ENCODE data around the gene ARRDC1. TPM values are rescaled to one million over a fixed set of nuclear protein-coding genes. Genes with fewer than 3 reads are reported as not detected.

Gene ARRDC1
- total RNA-seq, 1 donor from 2014 or later, result 27.3 TPM

DNA sequence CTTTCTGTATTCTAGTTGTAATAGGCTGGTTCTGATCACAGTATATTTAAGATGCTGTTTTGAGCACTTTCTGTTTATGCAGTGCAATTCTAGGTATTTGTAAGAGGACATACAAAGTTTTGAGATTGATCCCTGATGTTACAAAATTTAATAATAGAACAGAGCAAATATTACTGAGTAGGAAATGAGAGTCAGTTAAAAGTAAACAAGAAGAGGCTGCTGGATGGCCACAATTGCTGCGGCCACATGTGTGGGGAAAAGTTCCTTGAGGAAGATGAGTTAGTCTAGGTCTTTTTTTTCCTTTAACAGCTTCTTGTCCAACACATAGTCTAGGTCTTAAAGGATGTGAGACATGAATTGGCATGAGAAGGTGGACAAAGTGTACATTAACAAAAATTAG, 24.6 kb downstream of the ARRDC1 start:
- DNase-seq (ENCODE audit: low spot score), result peak; percentile 4
- peak overlapping the region; percentile 56 for H3K27ac Mint-ChIP-seq (ENCODE audit: unreplicated experiment)
- no peaks in the 10 kb centered on the region for H3K27me3 Mint-ChIP-seq (ENCODE audit: low read depth)
- no peak overlapping the region for H3K4me3 Mint-ChIP-seq (ENCODE audit: unreplicated experiment)
- TF ChIP-seq, protein P1, sequence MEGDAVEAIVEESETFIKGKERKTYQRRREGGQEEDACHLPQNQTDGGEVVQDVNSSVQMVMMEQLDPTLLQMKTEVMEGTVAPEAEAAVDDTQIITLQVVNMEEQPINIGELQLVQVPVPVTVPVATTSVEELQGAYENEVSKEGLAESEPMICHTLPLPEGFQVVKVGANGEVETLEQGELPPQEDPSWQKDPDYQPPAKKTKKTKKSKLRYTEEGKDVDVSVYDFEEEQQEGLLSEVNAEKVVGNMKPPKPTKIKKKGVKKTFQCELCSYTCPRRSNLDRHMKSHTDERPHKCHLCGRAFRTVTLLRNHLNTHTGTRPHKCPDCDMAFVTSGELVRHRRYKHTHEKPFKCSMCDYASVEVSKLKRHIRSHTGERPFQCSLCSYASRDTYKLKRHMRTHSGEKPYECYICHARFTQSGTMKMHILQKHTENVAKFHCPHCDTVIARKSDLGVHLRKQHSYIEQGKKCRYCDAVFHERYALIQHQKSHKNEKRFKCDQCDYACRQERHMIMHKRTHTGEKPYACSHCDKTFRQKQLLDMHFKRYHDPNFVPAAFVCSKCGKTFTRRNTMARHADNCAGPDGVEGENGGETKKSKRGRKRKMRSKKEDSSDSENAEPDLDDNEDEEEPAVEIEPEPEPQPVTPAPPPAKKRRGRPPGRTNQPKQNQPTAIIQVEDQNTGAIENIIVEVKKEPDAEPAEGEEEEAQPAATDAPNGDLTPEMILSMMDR (IDR thresholded peaks at IDR 0.05), result no peak
- no peaks in the 10 kb centered on the region for H3K36me3 Mint-ChIP-seq (ENCODE audit: low read depth)
- peaks cover 30% of the 10 kb centered on the region for H3K4me1 Mint-ChIP-seq (ENCODE audit: low read depth)
- H3K9me3 Mint-ChIP-seq (ENCODE audit: low read depth), result no peaks in the 10 kb centered on the region

- no peak overlapping the region for H3K4me3 Mint-ChIP-seq (ENCODE audit: unreplicated experiment)
- H3K9me3 Mint-ChIP-seq (ENCODE audit: low read depth), result no peaks in the 10 kb centered on the region
- no peaks in the 10 kb centered on the region for H3K27me3 Mint-ChIP-seq (ENCODE audit: low read depth)
- H3K4me1 Mint-ChIP-seq (ENCODE audit: low read depth), result peaks cover 30% of the 10 kb centered on the region
- peak overlapping the region; percentile 58 for H3K27ac Mint-ChIP-seq (ENCODE audit: unreplicated experiment)
- TF ChIP-seq, protein P1 (IDR thresholded peaks at IDR 0.05), result no peak
- no peak for DNase-seq (ENCODE audit: low spot score)
- no peaks in the 10 kb centered on the region for H3K36me3 Mint-ChIP-seq (ENCODE audit: low read depth)
These were observed 25.2 kb downstream of the ARRDC1 start for GRCh38 chr9:137630679-137631078.

GRCh38 chr9:137631345-137632229, 26.1 kb downstream of the ARRDC1 start:
- no peaks in the 10 kb centered on the region for H3K27me3 Mint-ChIP-seq (ENCODE audit: low read depth)
- H3K4me1 Mint-ChIP-seq (ENCODE audit: low read depth), result peaks cover 36% of the 10 kb centered on the region
- TF ChIP-seq, protein P1 (IDR thresholded peaks at IDR 0.05), result no peak
- DNase-seq (ENCODE audit: low spot score), result peak; percentile 10
- H3K9me3 Mint-ChIP-seq (ENCODE audit: low read depth), result no peaks in the 10 kb centered on the region
- no peak overlapping the region for H3K4me3 Mint-ChIP-seq (ENCODE audit: unreplicated experiment)
- no peak overlapping the region for H3K27ac Mint-ChIP-seq (ENCODE audit: unreplicated experiment)
- no peaks in the 10 kb centered on the region for H3K36me3 Mint-ChIP-seq (ENCODE audit: low read depth)

DNA sequence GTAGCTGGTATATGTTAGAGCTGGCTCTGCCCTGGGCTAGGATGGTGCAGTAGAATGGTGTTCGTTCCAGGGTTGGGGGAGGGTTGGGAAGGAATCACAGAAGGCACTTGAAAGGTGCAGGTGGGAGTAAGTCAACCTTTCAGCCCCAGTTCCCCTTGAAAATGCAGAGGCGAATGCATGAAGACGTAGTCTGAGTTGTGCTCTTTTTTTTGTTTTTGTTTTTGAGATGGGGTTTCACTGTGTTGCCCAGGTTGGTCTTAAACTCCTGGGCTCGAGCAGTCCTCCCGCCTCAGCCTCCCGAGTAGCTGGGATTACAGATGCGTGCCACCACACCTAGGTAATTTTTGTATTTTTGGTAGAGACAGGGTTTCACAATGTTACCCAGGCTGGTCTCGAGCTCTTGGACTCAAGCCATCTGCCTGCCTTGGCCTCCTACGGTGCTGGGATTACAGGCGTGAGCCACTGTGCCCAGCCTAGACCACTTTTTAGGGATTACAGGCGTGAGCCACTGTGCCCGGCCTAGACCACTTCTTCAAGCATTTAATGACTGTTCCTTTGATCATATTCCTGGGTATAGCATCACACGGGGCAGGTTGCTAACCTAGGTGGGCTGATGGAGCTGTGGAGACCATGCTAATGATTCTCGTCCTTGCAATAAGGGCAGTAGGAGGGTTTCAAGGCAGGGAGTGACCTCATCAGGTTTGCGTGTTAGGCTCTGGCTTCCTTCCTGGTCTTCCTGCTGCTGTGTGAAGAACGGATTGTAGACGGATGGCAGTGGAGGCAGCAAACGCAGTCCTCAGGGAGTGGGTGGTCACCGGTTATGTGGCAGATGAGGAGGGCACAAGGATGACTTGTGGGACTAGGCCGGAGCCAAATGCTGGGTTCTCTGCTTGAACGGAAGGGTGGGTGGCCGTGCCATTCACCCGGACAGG, 27.0 kb downstream of the ARRDC1 start:
- H3K36me3 Mint-ChIP-seq (ENCODE audit: low read depth), result no peaks in the 10 kb centered on the region
- H3K9me3 Mint-ChIP-seq (ENCODE audit: low read depth), result no peaks in the 10 kb centered on the region
- TF ChIP-seq, protein P1 (IDR thresholded peaks at IDR 0.05), result no peak
- peak; percentile 59 for DNase-seq (ENCODE audit: low spot score)
- peaks cover 36% of the 10 kb centered on the region for H3K4me1 Mint-ChIP-seq (ENCODE audit: low read depth)
- H3K27me3 Mint-ChIP-seq (ENCODE audit: low read depth), result no peaks in the 10 kb centered on the region
- no peak overlapping the region for H3K4me3 Mint-ChIP-seq (ENCODE audit: unreplicated experiment)
- H3K27ac Mint-ChIP-seq (ENCODE audit: unreplicated experiment), result peak overlapping the region; percentile 7

DNA sequence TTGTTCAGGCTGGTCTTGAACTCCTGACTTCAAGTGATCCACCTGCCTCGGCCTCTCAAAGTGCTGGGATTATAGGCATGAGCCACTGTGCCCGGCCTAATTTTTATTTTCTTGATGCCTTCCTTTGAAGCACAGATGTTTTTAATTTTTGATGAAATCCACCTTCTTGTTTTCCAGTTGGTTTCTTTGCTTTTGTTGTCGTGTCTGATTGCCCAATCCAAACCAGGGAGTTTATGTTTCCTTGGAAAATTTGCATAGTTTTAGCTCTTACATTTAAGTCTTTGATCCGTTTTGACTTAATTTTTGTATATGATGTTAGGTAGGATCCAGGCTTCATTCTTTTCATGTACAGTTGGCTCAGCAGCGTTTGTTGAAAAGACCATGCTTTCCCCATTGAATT, 28.5 kb downstream of the ARRDC1 start:
- Mint-ChIP-seq H3K27me3 (ENCODE audit: low read depth) (no peaks in the 10 kb centered on the region), H3K4me1 (ENCODE audit: low read depth) (peaks cover 31% of the 10 kb centered on the region), H3K27ac (ENCODE audit: unreplicated experiment) (no peak overlapping the region), H3K4me3 (ENCODE audit: unreplicated experiment) (no peak overlapping the region), H3K9me3 (ENCODE audit: low read depth) (no peaks in the 10 kb centered on the region), H3K36me3 (ENCODE audit: low read depth) (no peaks in the 10 kb centered on the region)
- no peak for DNase-seq (ENCODE audit: low spot score)
- TF ChIP-seq, protein P1 (IDR thresholded peaks at IDR 0.05), result no peak

All from chondrocyte (in vitro differentiated cells).